Left lung (tissue), 10 donors: ENCODE data around the gene SCN1A. TPM values are rescaled to one million over a fixed set of nuclear protein-coding genes. Genes with fewer than 3 reads are reported as not detected.

ENCODE experiments used
- ATAC-seq: fragments of 200-7000 bp; cut with Tn5 transposase; one replicate; pipeline ENCODE4 v1.9.1; 2020; ENCODE audit warnings: moderate library complexity
- DNase-seq, 4 donors: peaks; one replicate each; pipeline ENCODE4 v3.0.0-alpha.2; 2013 to 2020
- H3K27ac ChIP-seq, 2 donors: fragments of 200-600 bp; sonication (generic) in 1 of 2; one replicate each; pipeline versions ENCODE4 v1.5.0 to v1.8.0; 2020 to 2021
- H3K27me3 ChIP-seq, 2 donors: fragments of 200-600 bp; sonication (generic) in 1 of 2; one replicate each; pipeline versions ENCODE4 v1.5.0 to v1.8.0; 2020 to 2021
- H3K36me3 ChIP-seq, 2 donors: fragments of 200-600 bp; sonication (generic) in 1 of 2; one replicate each; pipeline versions ENCODE4 v1.5.0 to v1.8.0; 2020 to 2021
- H3K4me1 ChIP-seq, 2 donors: fragments of 200-600 bp; one replicate each; pipeline ENCODE4 v1.8.0; 2021
- H3K4me3 ChIP-seq, 2 donors: fragments of 200-600 bp; sonication (generic) in 1 of 2; one replicate each; pipeline versions ENCODE4 v1.5.0 to v1.8.0; 2020 to 2021; ENCODE audit warnings: mild to moderate bottlenecking in 1 of 2
- H3K9me3 ChIP-seq, 2 donors: fragments of 200-600 bp; sonication (generic) in 1 of 2; one replicate each; pipeline versions ENCODE4 v1.5.0 to v1.8.0; 2020 to 2021
- CTCF ChIP-seq, 2 donors: fragments of 200-600 bp; sonication (generic) in 1 of 2; IDR thresholded peaks; one replicate each; pipeline versions ENCODE4 v1.5.0 to v1.8.0; 2021; ENCODE audit warnings: antibody characterized with exemption in 2 of 2
- intact Hi-C, 2 donors: fragments of 100-400 bp; cut with DNase I; formaldehyde crosslinking; loops; one replicate each; pipeline versions ENCODE4 v1.11.2 to v1.14.2; 2022
- polyA plus RNA-seq, 6 donors: library from polyadenylated mRNA; unstranded; fragments of 120-200 nt; gene quantifications; one replicate each; pipeline ENCODE4 v1.2.1, GENCODE V29; 2013; ENCODE audit not compliant: insufficient read length in 6 of 6
- total RNA-seq, 2 donors: library from RNA; stranded (reverse); fragmentation: NEBNext Ultra II Directional; extraction: Animal tissue kit (Norgen Biotek cat#: 25700); gene quantifications; one replicate each; pipeline ENCODE4 v1.2.1, GENCODE V29; 2021
- donor health status: DM: no; HTN: yes; CAD: no.
- donor health status: DM: no; HTN: no; CAD: no.

Gene SCN1A
- total and polyA plus RNA-seq, 8 donors, result 0.60 to 18.0 (median 1.5) TPM

- Histone ChIP-seq H3K36me3 (no peaks in the 10 kb centered on the region), H3K27ac (no peak overlapping the region), H3K27me3 (no peaks in the 10 kb centered on the region), H3K4me3 (no peak overlapping the region), H3K9me3 (no peaks in the 10 kb centered on the region), H3K4me1 (peaks cover 0 to 13% of the 10 kb centered on the region in 2 donors)
- DNase-seq (no peak), ATAC-seq (peak; percentile 16)
- intact Hi-C loops, result no loop called here
- no peak for TF ChIP-seq CTCF (IDR thresholded peaks at IDR 0.05)
Observed at GRCh38 chr2:166088634-166089033, 39.2 kb downstream of the SCN1A start.

DNA sequence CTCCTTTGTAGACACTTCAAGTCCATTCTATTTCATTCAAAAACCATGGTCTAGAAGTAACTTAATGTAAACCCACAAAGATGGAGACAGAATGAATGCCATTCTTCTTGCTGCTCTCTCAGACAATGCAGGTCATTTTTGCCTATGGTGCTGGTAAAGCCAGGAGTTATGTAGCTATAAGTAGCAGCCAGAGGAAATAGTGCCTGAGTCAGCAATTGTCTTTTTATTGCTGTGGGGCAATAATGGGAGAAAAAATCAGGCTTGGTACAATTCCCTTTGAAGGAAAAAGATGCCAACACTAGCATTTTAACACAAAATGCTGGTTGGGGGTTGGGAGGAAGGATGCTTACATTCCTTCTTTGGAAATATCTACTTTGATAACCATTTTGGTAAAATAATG lies 43.5 kb downstream of the SCN1A start:
- intact Hi-C loops, result no loop called here
- H3K4me1 ChIP-seq, result no peaks in the 10 kb centered on the region
- H3K36me3 ChIP-seq, result no peaks in the 10 kb centered on the region
- H3K4me3 ChIP-seq, result no peak overlapping the region
- no peak for DNase-seq
- no peak for ATAC-seq
- TF ChIP-seq CTCF (IDR thresholded peaks at IDR 0.05), result no peak
- no peaks in the 10 kb centered on the region for H3K9me3 ChIP-seq
- no peaks in the 10 kb centered on the region for H3K27me3 ChIP-seq
- H3K27ac ChIP-seq, result no peak overlapping the region

DNA sequence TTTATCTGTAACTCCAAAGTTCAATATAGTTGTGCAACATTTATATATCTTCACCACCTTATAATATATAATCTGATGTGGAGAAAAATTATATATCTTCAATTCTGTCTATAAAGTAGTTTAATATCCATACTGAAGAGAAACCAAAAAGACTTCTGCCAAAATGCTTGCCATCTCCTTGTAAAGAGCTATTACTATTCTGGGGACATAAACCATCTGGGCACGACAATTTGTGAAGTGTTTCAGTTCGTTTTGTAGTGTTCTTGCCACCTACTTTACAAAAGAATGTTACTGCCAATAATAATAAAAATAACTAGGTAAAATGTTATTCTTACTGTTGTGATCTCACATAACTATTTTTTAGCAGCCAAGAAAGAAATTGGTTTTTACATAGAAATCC lies 45.1 kb downstream of the SCN1A start:
- ATAC-seq, result no peak
- no peak for DNase-seq
- intact Hi-C loops, result no loop called here
- H3K27ac ChIP-seq, result no peak overlapping the region
- no peak for TF ChIP-seq CTCF (IDR thresholded peaks at IDR 0.05)
- H3K4me3 ChIP-seq, result no peak overlapping the region
- H3K9me3 ChIP-seq, result no peaks in the 10 kb centered on the region
- no peaks in the 10 kb centered on the region for H3K4me1 ChIP-seq
- H3K36me3 ChIP-seq, result no peaks in the 10 kb centered on the region
- H3K27me3 ChIP-seq, result no peaks in the 10 kb centered on the region

DNA sequence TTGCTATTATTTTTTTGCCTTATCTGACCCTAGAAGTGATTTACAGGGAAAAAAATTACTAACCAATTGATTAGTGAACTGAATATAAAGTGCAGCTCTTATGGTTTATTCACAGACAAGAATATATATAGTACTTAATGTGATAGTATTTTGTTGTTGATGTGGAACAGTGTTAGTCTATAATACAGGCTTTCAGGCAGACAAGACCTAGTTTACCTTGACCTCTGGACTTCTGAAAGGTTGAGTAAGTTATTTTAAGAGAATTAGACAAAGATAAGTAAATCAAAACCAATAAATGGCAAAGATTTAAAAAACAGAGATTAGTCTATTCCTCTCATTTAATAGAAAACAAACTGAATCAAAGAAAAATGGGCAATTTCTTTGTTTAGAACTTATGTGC lies 46.0 kb downstream of the SCN1A start:
- TF ChIP-seq CTCF (IDR thresholded peaks at IDR 0.05), result no peak
- Histone ChIP-seq H3K4me3 (no peak overlapping the region), H3K27ac (no peak overlapping the region), H3K27me3 (no peaks in the 10 kb centered on the region), H3K36me3 (no peaks in the 10 kb centered on the region), H3K9me3 (no peaks in the 10 kb centered on the region), H3K4me1 (no peaks in the 10 kb centered on the region)
- intact Hi-C loops, result no loop called here
- ATAC-seq, result no peak
- DNase-seq, result no peak

DNA sequence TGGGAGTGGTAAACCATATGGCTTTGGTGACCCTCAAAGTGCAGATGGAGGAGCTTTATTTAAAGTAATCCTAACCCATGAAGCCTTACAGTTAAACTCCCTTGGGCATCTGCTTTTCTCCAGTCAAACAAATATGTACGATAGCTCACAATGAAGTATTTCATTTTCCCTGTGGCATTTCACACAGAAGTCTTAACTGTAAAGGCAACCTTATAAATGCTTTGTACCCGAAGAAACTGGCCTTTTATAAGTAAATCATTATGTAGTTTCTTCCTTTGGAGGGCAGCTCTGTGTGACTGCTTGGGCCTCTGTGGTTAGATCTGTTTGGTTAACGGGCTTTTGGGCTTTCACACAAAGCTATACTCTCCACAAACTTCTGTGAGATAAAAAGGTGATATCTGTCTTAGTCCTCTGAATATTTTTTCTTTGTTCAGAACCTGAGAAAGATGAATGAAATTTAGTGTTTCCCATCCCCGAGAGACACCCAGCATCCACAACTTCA lies 46.6 kb downstream of the SCN1A start:
- intact Hi-C loops, result no loop called here
- no peak for ATAC-seq
- DNase-seq, result no peak
- no peaks in the 10 kb centered on the region for H3K9me3 ChIP-seq
- no peaks in the 10 kb centered on the region for H3K36me3 ChIP-seq
- H3K4me3 ChIP-seq, result no peak overlapping the region
- H3K27me3 ChIP-seq, result no peaks in the 10 kb centered on the region
- H3K4me1 ChIP-seq, result no peaks in the 10 kb centered on the region
- TF ChIP-seq CTCF (IDR thresholded peaks at IDR 0.05), result no peak
- H3K27ac ChIP-seq, result no peak overlapping the region
